CD4-positive, alpha-beta T cell (primary cell): Measurements from ENCODE around the gene TMEM94. TPM values are rescaled to one million over a fixed set of nuclear protein-coding genes. Genes with fewer than 3 reads are reported as not detected.
A peak's percentile ranks its signal among the peaks of the same experiment; 100 is the strongest.

ENCODE experiments used
- ATAC-seq: fragments of 200-7000 bp; cut with Tn5 transposase; one replicate; pipeline ENCODE4 v1.10.0; 2022; ENCODE audit warnings: mild to moderate bottlenecking; ENCODE audit not compliant: poor library complexity
- CTCF ChIA-PET: fragments of 350-600 bp; sonication (Branson Sonifier 250); formaldehyde crosslinking; loops from one replicate; lab custom pipeline; 2021; ENCODE audit warnings: antibody characterized with exemption, inconsistent platforms; lab: Charles Lee
- POLR2A ChIA-PET: fragments of 350-600 bp; sonication (Branson Sonifier 250); formaldehyde crosslinking; loops from one replicate; lab custom pipeline; 2021; ENCODE audit warnings: antibody characterized with exemption, inconsistent platforms; lab: Charles Lee
- DNase-seq, 14 experiments: peaks; one replicate each; pipeline ENCODE4 v3.0.0-alpha.2; 2013 to 2020; ENCODE audit warnings: mixed read lengths in 2 of 14
- H3K27ac ChIP-seq, 2 donors: one replicate each; pipeline versions ENCODE4 v1.5.1 to v1.7.0; 2013; ENCODE audit warnings: low read length in 2 of 2, low read depth in 1 of 2, mild to moderate bottlenecking in 1 of 2
- H3K27me3 ChIP-seq, 2 experiments: 1 replicate in 1 of 2; 2 replicates in 1 of 2; pipeline versions ENCODE4 v1.6.1 to v1.7.0; 2013; ENCODE audit warnings: low read length in 2 of 2, control low read depth in 1 of 2, mild to moderate bottlenecking in 1 of 2, moderate library complexity in 1 of 2; ENCODE audit not compliant: insufficient read depth in 2 of 2, control insufficient read depth in 1 of 2
- H3K36me3 ChIP-seq: one replicate; pipeline ENCODE4 v1.6.1; 2013; ENCODE audit warnings: low read length, control low read depth; ENCODE audit not compliant: insufficient read depth
- H3K4me1 ChIP-seq: one replicate; pipeline ENCODE4 v1.6.1; 2013; ENCODE audit warnings: low read length, control low read depth; ENCODE audit not compliant: insufficient read depth
- H3K4me3 ChIP-seq: one replicate; pipeline ENCODE4 v1.5.1; 2013; ENCODE audit warnings: mild to moderate bottlenecking, low read length, moderate library complexity
- H3K9me3 ChIP-seq, 2 experiments: 1 replicate in 1 of 2; 2 replicates in 1 of 2; pipeline versions ENCODE4 v1.6.1 to v1.7.0; 2013; ENCODE audit warnings: low read length in 2 of 2, mild to moderate bottlenecking in 2 of 2, control low read depth in 1 of 2, moderate library complexity in 1 of 2; ENCODE audit not compliant: control insufficient read depth in 1 of 2, insufficient read depth in 1 of 2
- H3K27ac Mint-ChIP-seq: one replicate; pipeline ENCODE4 v1.8.0; 2020; ENCODE audit warnings: mixed read lengths
- H3K27me3 Mint-ChIP-seq: one replicate; pipeline ENCODE4 v1.8.0; 2021; ENCODE audit warnings: mixed read lengths
- H3K36me3 Mint-ChIP-seq: one replicate; pipeline ENCODE4 v1.8.0; 2021; ENCODE audit warnings: low read depth, mixed read lengths
- H3K4me1 Mint-ChIP-seq: one replicate; pipeline ENCODE4 v1.8.0; 2021; ENCODE audit warnings: low read depth, mixed read lengths
- H3K4me3 Mint-ChIP-seq: one replicate; pipeline ENCODE4 v1.8.0; 2020; ENCODE audit warnings: mild to moderate bottlenecking, mixed read lengths
- H3K9me3 Mint-ChIP-seq: one replicate; pipeline ENCODE4 v1.8.0; 2020; ENCODE audit warnings: mixed read lengths
- CTCF ChIP-seq: fragments of 200-600 bp; IDR thresholded peaks from one replicate; pipeline ENCODE4 v1.8.0; 2022; ENCODE audit warnings: antibody characterized with exemption, mild to moderate bottlenecking
- intact Hi-C, 2 experiments: fragments of 100-400 bp; cut with DNase I in 1 of 2; cut with micrococcal nuclease in 1 of 2; formaldehyde crosslinking; loops; one replicate each; pipeline versions ENCODE4 v1.15.1 to v1.9.0; 2023 to 2025; cut with DNase I, micrococcal nuclease
- total RNA-seq, 174 experiments: library from RNA in 2 of 174; stranded (reverse) in 2 of 174; gene quantifications; one replicate each; pipeline ENCODE4 v1.2.3 and lab custom pipeline; 2021 to 2026

TMEM94 gene
- total RNA-seq, 2 experiments from 2014 or later: 52.8 to 57.3 TPM

- intact Hi-C loops: no loop called here
- POLR2A ChIA-PET: interaction anchor here (1.1 kb wide), 1 partner anchor 12 kb away, joined by 3 read pairs; the partner anchor contains the start of gene TSEN54
Measured at GRCh38 chr17:75503976-75504346, 47.5 kb downstream of the TMEM94 start.

GRCh38 chr17:75504347-75505151 is 48.1 kb downstream of the TMEM94 start:
- ATAC-seq (peak; percentile 63), DNase-seq (peak in 10 of 14 experiments; percentile 25 to 68 (median 45))
- H3K27ac Mint-ChIP-seq: no peak overlapping the region
- no peaks in the 10 kb centered on the region for H3K9me3 ChIP-seq
- peak; percentile 44 for TF ChIP-seq CTCF
- H3K27ac ChIP-seq: no peak overlapping the region
- H3K36me3 ChIP-seq: peaks cover 2% of the 10 kb centered on the region
- no peaks in the 10 kb centered on the region for H3K27me3 ChIP-seq
- H3K4me3 ChIP-seq: no peak overlapping the region
- no peaks in the 10 kb centered on the region for H3K27me3 Mint-ChIP-seq
- no peaks in the 10 kb centered on the region for H3K4me1 ChIP-seq
- no peak overlapping the region for H3K4me3 Mint-ChIP-seq
- ChIA-PET CTCF (no interaction called here), POLR2A (interaction anchor here (1.1 kb wide), 1 partner anchor 12 kb away, joined by 3 read pairs; the partner anchor contains the start of gene TSEN54)
- H3K4me1 Mint-ChIP-seq: no peaks in the 10 kb centered on the region
- H3K9me3 Mint-ChIP-seq: no peaks in the 10 kb centered on the region
- intact Hi-C loops: no loop called here
- no peaks in the 10 kb centered on the region for H3K36me3 Mint-ChIP-seq

More at GRCh38 chr17:75503976-75504346, 47.5 kb downstream of the TMEM94 start:
- Mint-ChIP-seq H3K27ac (no peak overlapping the region), H3K4me3 (no peak overlapping the region), H3K9me3 (no peaks in the 10 kb centered on the region), H3K4me1 (no peaks in the 10 kb centered on the region), H3K27me3 (no peaks in the 10 kb centered on the region), H3K36me3 (peaks cover 6% of the 10 kb centered on the region)
- no peak overlapping the region for H3K27ac ChIP-seq
- CTCF ChIA-PET: no interaction called here
- DNase-seq (peak in 1 of 14 experiments; percentile 30), ATAC-seq (no peak)
- no peaks in the 10 kb centered on the region for H3K27me3 ChIP-seq
- no peak overlapping the region for H3K4me3 ChIP-seq
- no peaks in the 10 kb centered on the region for H3K9me3 ChIP-seq
- H3K36me3 ChIP-seq: peaks cover 8% of the 10 kb centered on the region
- no peak for TF ChIP-seq CTCF
- H3K4me1 ChIP-seq: no peaks in the 10 kb centered on the region

- Histone ChIP-seq H3K9me3 (no peaks in the 10 kb centered on the region), H3K27ac (no peak overlapping the region), H3K27me3 (no peaks in the 10 kb centered on the region), H3K36me3 (no peaks in the 10 kb centered on the region), H3K4me3 (no peak overlapping the region), H3K4me1 (no peaks in the 10 kb centered on the region)
- intact Hi-C loops: no loop called here
- H3K4me3 Mint-ChIP-seq: no peak overlapping the region
- no peaks in the 10 kb centered on the region for H3K4me1 Mint-ChIP-seq
- TF ChIP-seq CTCF: no peak
- H3K27ac Mint-ChIP-seq: no peak overlapping the region
- H3K9me3 Mint-ChIP-seq: no peaks in the 10 kb centered on the region
- ATAC-seq: no peak
- no peaks in the 10 kb centered on the region for H3K27me3 Mint-ChIP-seq
- no peaks in the 10 kb centered on the region for H3K36me3 Mint-ChIP-seq
- ChIA-PET POLR2A (interaction anchor here (1.1 kb wide), 1 partner anchor 11 kb away, joined by 3 read pairs; the partner anchor contains the start of gene TSEN54), CTCF (no interaction called here)
- DNase-seq: no peak
Measured at GRCh38 chr17:75505152-75505409, 48.6 kb downstream of the TMEM94 start.
